ENCODE results near the gene STRN4.

Gene STRN4

GRCh38 chr19:46760363-46760762 is 14.1 kb upstream of the STRN4 start:
- no peak for TF ChIP-seq CTCF (conservative IDR thresholded peaks at IDR 0.05; ENCODE audit: low read length)
- H3K4me3 ChIP-seq (ENCODE audit: low read length): no peak overlapping the region
- DNase-seq (ENCODE audit: low read depth): no peak

GRCh38 chr19:46759817-46760333 is 13.6 kb upstream of the STRN4 start:
- DNase-seq (ENCODE audit: low read depth): peak; percentile 100
- no peak for TF ChIP-seq CTCF (conservative IDR thresholded peaks at IDR 0.05; ENCODE audit: low read length)
- 0 out of 2 replicates have a peak overlapping the region, but pooled peaks have one; percentile 2 for H3K4me3 ChIP-seq (ENCODE audit: low read length)

GRCh38 chr19:46759206-46759605 is 13.0 kb upstream of the STRN4 start:
- no peak overlapping the region for H3K4me3 ChIP-seq (ENCODE audit: low read length)
- no peak for DNase-seq (ENCODE audit: low read depth)
- no peak for TF ChIP-seq CTCF (conservative IDR thresholded peaks at IDR 0.05; ENCODE audit: low read length)

- TF ChIP-seq CTCF (conservative IDR thresholded peaks at IDR 0.05; ENCODE audit: low read length): no peak
- no peak overlapping the region for H3K4me3 ChIP-seq (ENCODE audit: low read length)
- no peak for DNase-seq (ENCODE audit: low read depth)
Measured at GRCh38 chr19:46756544-46756888, 10.3 kb upstream of the STRN4 start.

GRCh38 chr19:46755853-46756543 is 9.7 kb upstream of the STRN4 start:
- DNase-seq (ENCODE audit: low read depth): no peak
- H3K4me3 ChIP-seq (ENCODE audit: low read length): no peak overlapping the region
- TF ChIP-seq CTCF (conservative IDR thresholded peaks at IDR 0.05; ENCODE audit: low read length): no peak

GRCh38 chr19:46755077-46755852 is 9.0 kb upstream of the STRN4 start:
- DNase-seq (ENCODE audit: low read depth): peak; percentile 64
- H3K4me3 ChIP-seq (ENCODE audit: low read length): no peak overlapping the region
- TF ChIP-seq CTCF (conservative IDR thresholded peaks at IDR 0.05; ENCODE audit: low read length): no peak
